Kidney glomerular epithelial cell (primary cell): ENCODE measurements around the gene NUDT1.

Experiments used
- DNase-seq: peaks from one replicate; lab custom pipeline; 2025; lab: John Stamatoyannopoulos, UW

The NUDT1 gene

DNA sequence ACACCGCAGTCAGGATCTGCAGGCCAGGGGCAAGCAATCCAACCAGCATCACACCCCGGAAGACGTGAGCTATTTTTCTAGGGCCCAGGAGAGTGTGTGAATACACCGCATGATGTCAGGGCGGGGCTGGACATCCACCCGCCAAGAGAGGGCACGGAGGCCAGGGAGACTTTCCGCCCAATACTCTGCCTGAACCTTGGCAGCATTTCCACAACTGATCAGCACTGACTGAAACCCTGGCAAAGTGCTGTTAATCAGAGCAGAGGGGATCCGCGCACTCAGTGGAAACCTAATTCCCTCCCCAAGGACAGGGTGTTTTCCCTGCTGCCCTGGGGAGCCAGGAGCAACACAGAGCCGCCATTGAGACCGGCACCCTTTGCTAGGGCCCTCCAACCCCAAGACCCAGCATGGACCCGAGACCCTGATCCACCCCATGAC lies 17.5 kb upstream of the NUDT1 start:
- DNase-seq, result no peak

DNA sequence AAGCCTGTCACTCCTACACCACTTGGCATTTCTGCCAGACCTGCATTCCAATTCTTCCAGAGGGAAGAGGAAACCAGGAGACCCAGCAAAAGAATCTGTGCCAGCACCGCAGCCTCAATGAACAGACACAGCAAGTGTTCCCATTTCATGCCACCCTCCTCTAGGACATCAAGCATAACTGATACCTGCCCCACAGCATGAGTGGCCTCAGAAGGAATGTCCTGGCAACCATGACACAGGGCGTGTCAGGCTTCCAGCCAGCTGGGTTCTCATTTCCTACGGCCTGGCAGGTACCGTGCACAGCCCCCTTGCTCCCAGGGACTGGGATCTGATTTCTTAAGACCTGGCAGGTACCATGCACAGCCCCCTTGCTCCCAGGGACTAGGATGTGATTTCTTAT lies 17.1 kb upstream of the NUDT1 start:
- DNase-seq, result no peak

DNA sequence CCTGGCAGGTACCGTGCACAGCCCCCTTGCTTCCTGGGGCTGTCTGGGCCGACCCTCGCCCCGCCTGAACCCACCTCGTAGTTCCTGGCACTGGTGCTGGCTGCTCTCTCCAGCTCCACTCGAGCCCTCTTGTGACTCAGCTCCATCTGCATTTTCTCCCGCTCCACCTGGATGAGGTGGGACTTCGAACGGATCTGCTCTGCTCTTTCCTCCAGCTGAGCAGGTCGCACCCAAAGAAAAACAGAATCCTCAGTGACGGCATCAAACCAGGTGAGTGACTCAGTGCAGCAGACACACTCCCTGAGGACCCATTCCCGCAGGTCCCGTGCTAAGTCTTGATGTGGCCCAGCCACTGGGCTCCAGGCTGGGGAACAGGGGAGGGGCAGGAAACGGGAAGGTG lies 16.7 kb upstream of the NUDT1 start:
- DNase-seq, result no peak

DNA sequence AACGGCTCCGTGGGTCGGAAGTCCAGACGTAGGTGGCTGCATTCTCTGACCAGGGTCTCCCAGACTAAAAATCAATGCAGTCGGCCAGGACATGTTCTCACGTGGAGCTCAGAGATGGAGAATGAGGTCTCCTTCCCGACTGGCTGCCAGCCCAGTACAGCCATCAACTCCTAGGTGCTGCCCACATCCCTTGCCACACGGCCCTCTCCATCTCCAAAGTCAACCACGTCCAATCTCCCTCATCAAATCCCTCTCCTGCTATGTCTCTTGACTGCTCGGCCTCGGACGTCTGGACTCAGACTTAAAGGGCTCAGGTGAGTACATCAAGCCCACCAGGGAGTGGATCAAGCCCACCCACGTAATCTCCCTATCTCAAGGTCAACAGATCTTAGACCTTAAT lies 16.2 kb upstream of the NUDT1 start:
- DNase-seq, result no peak

DNA sequence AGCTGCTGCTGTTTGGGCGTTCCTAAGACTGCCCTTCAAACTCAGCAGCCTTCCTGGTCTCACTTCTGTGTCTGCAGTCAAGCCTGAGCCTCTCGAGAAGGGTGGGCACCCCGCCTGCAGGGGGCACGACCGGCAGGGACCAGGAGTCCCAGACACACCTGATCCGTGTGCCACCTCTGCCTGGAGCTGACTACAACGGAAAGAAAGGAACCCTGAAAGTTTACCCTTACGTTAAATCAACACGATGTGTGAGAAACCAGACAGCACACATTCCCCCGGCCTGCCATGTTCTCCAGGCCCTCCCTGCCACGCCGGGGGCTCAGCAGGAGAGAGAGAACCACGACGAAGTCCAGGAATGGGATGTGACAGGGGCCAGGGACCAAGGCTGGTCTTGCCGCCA lies 14.3 kb upstream of the NUDT1 start:
- no peak for DNase-seq

DNA sequence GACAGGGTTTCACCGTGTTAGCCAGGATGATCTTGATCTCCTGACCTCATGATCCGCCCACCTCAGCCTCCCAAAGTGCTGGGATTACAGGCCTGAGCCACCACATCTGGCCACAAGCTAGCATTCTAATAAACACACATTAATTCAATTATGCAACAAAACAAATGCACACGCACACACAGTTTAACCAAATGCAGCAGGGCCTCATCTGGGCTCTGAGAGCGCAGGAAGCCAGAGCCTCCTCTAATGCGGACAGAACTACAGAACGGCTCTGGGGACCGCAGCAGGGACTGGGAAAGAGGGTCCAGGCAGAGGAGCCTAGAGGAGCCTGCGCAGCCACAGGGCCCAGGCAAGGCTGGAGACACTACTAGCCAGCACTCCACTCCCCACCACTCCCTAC lies 13.1 kb upstream of the NUDT1 start:
- DNase-seq, result no peak

DNA sequence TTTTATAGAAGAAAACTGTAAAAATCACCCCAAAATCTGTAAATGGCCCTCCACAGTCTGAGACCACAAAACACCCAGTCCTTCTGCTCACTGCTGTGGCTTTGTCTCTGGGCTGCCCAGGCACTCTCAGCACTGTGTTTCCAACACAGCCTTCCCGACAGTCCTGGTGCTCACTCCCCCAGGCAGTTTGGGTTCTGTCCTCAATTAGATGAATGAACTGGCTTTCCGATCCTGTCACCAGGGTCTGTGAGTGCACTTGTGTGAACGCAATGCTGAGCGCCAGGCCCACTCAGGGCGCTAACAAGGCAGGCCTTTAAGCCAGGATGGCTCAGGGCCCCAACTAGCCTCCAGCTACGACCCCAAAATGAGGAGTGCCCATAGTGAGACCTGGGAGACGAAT lies 12.6 kb upstream of the NUDT1 start:
- no peak for DNase-seq

DNA sequence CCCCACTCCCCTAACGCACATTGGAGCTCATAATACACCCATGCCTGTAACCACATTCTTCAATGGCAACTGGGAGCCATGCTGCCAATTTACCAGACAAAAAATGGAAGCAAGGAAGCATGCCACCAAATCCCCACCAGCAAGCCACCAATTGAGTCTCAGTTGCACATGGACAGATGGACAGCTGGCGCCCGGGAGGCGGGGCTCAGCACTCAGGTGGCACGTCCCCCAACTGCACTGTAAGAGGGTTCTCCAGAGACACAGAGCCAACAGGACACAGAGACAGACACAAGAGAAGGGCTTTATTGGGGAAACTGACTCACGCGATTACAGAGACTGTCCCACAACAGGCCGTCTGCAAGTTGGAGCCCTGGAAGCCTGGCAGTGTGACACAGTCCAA lies 11.8 kb upstream of the NUDT1 start:
- DNase-seq, result no peak

DNA sequence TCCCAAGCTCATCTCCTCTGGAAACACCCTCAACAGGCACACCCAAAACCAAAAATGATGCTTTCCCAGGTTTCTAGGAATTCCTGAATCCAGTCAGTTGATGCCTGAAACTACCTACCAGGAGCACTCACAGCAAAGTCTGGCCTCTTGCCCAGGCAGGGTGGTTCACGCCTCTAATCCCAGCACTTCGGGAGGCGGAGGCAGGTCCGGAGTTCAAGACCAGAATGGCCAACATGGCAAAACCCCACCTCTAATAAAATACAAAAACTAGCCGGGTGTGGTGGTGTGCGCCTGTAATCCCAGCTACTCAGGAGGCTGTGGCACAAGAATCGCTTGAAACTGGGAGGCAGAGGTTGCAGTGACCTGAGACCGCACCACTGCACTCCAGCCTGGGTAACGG lies 11.1 kb upstream of the NUDT1 start:
- DNase-seq, result no peak

DNA sequence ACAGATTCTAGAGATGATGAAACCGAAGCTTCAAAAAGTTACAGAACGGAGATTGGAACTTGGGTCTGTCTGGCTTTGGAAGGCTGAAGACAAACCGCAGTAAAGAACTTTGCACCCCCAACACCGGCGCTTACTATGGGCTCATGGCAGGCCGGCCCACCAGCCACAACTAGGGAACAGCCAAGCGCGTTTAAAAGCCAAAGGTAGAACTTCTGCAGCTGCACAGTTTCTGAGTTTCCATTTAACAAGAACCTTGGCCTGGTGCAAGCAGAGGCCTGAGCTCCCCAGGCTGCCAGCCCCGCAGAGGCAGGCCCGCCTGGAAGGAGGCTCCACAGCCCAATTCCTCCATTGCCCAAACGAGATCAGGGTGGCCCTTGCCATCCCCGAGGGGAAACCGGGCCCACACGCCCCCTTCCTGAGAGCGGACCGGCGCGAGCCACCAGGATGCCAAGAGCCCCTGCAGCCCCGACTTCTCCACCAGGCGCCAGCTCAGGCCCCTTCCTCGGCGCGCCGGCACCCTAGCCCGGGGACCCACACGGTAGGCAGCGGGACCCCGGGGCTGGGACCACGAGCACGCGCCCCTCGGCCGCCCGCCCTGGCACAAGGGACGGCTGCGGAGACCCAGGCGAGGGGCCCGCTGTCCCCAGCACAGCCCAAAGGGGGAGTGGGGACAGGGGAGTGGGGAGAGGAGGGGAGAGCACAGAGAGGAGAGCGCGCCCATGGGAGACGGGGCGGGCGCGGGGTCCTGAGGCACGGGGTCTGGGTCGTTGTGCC lies 9.8 kb upstream of the NUDT1 start:
- no peak for DNase-seq

DNA sequence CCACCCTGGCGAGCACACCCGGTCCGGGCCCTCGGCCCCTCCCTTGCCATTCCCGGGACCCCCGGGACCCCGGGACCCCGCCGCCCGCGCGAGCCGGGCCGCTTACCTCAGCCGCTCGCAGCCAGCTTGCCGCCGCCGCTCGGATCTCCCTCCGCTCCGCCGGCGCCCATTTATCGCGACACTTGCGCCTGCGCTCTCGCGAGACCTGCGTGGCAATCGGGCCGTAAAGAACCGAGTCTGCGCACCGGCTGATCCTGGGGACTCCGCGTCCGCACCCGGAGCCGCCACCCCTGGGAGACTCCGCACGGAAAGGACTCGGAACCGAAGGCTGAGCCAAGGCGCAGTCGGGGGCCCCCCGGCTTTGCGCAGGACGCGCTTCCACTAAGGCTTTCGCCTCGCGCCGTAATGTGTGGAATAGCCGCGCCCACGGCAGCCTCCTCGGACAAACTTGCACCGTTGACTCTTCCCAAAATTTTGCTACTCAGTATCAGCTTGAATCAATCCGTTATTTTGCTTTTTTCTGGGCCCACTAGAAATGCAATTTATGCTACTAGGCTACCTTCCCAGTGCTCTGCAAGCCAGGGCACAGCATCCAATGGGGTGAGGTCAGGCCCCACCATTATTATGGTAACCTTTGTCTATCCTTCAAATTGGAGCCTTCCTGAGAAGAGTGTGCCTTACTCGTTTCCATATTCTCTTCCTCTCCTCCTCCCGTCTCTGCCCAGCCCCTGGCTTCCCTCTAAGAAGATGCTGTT lies 9.1 kb upstream of the NUDT1 start, which contains the start of gene MAD1L1:
MAD1L1 (minus strand) TSS at position 180 of the 755 bp plus-strand sequence. CDS start 2,812 bp downstream, outside the sequence.
- peak; percentile 34 for DNase-seq

DNA sequence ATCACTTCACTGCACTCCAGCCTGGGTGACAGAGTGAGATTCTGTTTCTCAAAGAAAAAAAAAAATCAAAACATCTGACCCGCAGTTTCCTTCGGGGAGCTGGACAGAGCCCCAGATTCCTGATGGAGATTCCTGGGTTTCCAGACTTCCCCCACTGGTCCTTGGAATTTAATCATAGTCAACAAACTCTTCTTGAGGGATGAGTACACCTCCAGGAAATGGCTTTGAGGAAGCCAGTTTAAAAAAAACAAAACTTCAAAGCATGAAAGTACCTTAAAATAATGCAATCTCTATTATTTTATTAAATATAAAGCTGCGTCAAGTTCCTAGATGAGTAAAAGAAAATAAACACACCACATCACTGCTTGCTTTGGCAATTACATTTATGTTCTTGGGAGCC lies 8.1 kb upstream of the NUDT1 start:
- DNase-seq, result no peak

DNA sequence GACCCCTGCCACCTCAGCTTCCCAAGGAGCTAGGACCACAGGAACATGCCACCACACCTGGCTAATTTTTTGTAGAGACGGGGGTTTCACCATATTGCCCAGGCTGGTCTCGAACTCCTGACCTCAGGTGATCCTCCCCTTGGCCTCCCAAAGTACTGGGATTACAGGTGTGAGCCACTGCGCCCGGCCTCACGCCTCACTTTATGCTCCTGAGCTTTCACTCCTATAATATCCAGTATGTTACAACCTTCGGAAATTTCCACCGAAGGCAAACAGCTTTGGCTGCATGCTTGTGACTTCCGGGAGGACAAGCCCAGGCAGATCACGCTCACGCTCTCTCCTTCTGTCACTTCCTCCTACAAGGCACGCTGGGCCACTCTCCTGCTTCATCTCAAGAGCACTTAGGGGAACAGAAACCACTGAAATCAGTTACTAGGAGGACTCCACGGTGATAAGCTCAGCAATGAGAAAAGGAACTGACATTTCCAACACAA lies 4.9 kb upstream of the NUDT1 start:
- DNase-seq, result no peak

DNA sequence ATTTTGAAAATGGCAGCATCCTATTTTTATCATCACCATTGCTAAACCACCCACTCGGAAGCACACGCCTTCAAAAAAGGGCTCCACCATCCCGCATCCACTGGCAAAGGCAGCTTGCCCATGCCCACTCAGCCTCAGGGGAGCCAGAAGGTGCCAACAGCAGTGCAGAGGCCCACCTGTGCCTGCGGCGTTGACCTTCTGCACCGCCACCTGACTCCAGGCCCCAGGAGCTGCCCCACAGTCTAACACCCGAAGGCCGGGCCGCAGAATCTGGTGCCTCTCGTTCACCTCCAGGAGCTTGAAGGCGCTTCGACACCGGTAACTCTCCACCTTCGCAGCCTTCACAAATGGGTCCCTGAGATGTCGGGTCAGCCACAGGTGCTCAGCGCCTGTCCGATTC lies 2.8 kb upstream of the NUDT1 start:
- no peak for DNase-seq

DNA sequence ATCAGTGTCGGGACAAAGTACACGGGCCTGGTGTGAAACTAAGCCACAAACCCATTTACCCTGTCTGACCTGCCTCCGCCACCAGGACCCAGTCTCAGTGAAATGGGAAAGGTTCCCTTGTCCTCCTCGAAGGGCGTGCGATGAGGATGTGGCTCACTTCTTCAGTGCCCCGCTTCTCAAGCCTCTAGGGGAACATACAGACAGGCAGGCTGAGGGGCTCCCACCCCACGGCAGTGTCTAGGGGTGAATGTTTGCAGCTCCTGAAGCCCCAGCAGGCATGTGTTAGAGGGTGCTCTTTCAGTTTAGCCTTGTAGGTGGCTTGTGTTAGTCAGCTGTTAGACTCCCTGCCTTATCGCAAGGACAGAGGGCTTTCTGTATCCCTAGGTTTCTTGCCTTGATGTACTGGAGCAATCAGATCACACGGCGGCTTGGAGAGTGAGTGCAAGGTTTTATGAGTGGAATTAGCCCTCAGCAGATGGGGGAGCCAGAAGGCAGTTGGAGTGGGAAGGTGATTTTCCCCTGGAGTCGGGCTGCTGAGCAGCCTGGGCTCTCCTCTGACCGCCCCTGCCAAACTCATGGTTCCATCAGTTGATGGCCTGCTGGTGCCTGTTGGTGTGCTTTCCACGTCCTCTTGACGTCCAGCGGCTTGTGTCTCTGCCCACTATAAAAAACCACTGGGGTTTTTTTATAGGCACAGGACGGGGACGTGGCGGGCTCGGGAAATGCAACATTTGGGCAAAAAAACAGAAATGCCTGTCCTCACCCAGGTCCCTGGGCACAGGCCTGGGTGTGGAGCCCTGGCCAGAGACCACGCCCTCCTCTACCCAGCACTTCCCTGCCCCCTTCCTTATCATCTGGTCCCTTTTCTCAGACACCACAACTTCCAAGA lies 759 bp downstream of the NUDT1 start:
- no peak for DNase-seq

DNA sequence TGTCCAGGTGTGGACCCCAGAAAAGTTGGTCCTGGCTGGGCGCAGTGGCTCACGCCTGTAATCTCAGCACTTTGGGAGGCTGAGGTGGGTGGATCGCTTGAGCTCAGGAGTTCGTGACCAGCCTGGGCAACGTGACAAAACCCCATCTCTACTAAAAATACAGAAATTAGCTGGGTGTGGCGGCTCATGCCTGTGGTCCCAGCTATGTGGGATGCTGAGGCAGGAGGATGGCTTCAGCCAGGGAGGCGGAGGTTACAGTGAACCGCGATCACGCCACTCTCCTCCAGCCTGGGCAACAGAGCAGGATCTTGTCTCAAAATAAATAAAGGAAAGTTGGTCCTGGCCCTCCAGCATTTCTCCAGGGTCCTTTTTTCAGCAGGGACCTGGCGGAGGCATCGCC lies 1.4 kb downstream of the NUDT1 start:
- no peak for DNase-seq

DNA sequence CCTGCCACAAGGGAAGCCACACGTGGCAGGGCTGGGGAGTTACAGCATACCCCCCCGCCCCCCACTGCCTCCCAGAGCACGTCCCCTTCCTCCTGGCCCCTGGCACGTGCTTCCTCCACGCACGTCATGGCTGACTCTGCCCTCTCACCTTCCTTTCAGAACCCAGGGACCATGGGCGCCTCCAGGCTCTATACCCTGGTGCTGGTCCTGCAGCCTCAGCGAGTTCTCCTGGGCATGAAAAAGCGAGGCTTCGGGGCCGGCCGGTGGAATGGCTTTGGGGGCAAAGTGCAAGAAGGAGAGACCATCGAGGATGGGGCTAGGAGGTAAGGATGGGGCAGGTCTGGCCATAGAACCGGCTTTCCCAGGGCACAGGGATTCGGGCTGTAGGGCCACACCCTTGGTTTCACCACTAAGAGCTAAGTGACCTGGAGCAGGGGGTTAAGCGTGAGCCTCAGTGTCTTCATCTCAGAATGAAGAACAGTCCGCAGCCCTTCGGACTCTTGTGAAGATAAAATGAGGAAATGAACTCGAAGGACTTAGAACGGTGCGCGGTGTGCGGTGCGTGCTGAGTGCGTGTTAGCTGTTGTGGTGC lies 2.5 kb downstream of the NUDT1 start:
- DNase-seq, result no peak

DNA sequence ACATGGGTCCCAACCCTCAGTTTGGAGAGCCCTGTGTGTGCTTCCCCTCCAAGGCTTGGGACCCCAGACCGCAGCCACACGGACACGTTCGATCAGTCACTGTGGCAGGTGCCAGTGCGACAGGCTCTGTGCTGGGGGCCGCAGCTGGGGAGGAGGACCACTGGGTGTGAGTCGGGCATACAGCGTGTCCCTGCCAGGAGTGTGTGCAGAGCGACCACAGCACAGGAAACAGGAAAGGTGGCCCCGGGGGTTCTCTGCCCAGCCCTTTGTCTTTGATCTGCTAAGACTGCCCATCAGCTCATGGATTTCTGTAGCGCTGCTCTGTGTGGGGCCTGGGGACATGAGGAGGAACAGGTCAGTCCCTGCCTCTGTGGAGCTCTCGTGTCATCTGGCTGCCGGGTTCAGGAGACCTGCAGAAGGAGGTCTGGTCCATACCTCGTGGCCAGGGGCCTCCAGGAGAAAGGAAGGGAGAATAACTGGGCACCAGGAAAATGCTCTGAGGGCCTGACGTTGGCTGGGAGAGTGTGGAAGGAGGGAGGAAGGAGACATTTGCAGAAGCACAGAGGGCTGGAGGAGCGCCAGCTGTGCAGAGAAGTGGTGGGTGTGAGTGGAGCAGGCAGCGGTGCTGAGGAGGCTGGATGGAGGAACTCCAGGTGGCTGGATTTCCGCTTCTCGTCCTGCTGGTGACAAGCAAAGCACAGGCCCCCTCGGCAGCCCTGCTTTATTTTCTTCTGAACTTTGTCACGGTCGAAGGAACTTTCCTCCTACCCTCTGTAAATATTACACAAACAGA lies 4.1 kb downstream of the NUDT1 start:
- no peak for DNase-seq

DNA sequence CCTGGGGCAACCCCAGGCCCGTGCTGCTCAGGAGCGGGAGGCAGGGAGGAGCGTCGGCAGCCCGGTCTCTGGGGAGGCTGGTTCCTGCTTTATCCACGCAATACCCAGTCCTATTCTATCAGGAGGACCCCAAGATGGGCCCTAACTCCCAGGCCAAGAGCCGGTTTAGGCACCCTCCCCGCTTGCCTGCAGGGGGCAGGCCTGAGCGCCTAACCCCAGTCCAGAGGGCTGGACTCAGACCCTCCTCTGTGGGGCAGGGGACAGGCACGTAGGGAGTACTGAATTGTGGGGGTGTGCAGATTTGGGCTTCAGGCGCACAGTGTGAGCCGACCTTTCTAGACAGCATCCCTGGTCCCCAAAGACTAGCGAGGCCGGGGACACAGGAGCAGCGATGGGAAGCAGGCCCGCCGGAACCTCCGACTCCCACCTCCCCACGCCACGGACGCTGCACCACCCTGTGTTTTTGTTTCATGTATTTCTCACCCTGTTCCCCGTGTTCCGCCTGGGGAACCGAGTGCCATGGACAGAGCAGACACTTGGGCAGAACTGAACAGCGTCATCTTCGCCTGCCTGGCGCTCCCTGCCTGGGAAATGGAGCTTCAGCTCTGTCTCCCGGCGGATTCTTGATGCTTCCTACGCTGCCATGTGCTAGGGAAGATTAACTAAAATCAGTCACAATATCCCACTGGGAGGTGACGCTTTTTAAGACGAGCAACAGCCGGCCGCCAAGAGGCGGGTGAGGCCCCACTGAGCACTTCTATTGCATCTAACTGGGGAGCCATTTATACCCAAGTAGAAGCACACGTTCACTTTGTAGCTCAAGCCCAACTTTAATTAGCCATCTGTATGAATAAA lies 5.3 kb downstream of the NUDT1 start:
- no peak for DNase-seq
